ENCODE data around the gene CBX3. TPM values are rescaled to one million over a fixed set of nuclear protein-coding genes. Genes with fewer than 3 reads are reported as not detected.
"Not testable (repeated sequence)": the region's sequence is repeated elsewhere in the genome, so short reads cannot be mapped to it uniquely, and the experiment has no call there.

CBX3 gene
- total RNA-seq, 1 experiment from 2014 or later: 132 TPM

GRCh38 chr7:26171601-26172000 lies 29.9 kb upstream of the CBX3 start:
- H3K27me3 ChIP-seq (ENCODE audit: low read length): no peaks in the 10 kb centered on the region
- no TSS peak for BruUV-seq (replicated peaks)
- intact Hi-C loops (cut with micrococcal nuclease): no loop called here

GRCh38 chr7:26172048-26172447 lies 29.5 kb upstream of the CBX3 start:
- TF ChIP-seq EZH2 (IDR thresholded peaks at IDR 0.05; ENCODE audit: low read length, unreplicated experiment) (no peak), EZH2phosphoT487 (IDR thresholded peaks at IDR 0.05; ENCODE audit: borderline replicate concordance, low read length) (no peak)
- TF ChIP-seq, protein P1, sequence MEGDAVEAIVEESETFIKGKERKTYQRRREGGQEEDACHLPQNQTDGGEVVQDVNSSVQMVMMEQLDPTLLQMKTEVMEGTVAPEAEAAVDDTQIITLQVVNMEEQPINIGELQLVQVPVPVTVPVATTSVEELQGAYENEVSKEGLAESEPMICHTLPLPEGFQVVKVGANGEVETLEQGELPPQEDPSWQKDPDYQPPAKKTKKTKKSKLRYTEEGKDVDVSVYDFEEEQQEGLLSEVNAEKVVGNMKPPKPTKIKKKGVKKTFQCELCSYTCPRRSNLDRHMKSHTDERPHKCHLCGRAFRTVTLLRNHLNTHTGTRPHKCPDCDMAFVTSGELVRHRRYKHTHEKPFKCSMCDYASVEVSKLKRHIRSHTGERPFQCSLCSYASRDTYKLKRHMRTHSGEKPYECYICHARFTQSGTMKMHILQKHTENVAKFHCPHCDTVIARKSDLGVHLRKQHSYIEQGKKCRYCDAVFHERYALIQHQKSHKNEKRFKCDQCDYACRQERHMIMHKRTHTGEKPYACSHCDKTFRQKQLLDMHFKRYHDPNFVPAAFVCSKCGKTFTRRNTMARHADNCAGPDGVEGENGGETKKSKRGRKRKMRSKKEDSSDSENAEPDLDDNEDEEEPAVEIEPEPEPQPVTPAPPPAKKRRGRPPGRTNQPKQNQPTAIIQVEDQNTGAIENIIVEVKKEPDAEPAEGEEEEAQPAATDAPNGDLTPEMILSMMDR (conservative IDR thresholded peaks at IDR 0.05; ENCODE audit: low read depth, low read length): no peak
- Histone ChIP-seq H4K20me1 (ENCODE audit: low read length) (no peaks in the 10 kb centered on the region), H3K9me3 (ENCODE audit: low read length) (no peaks in the 10 kb centered on the region), H3K9me2 (replicated peaks; ENCODE audit: low read length) (no peaks in the 10 kb centered on the region), H3K4me3 (ENCODE audit: low read length) (no peak overlapping the region), H3F3A (ENCODE audit: low read length, unreplicated experiment) (no peaks in the 10 kb centered on the region), H3K79me2 (ENCODE audit: low read length) (peaks cover 57% of the 10 kb centered on the region), H2AFZ (ENCODE audit: low read length) (no peak overlapping the region), H3K9ac (ENCODE audit: low read length) (no peak overlapping the region), H3K27me3 (ENCODE audit: low read length) (no peaks in the 10 kb centered on the region), H3K27ac (ENCODE audit: low read length) (no peak overlapping the region), H3K4me1 (ENCODE audit: insufficient read depth, low read length) (peaks cover 6% of the 10 kb centered on the region), H3K4me2 (ENCODE audit: low read length) (no peak overlapping the region), H3K36me3 (ENCODE audit: low read depth, low read length) (no peaks in the 10 kb centered on the region)
- intact Hi-C loops (cut with micrococcal nuclease): no loop called here
- ChIA-PET CTCF (no interaction called here), POLR2A (ENCODE audit: unreplicated experiment) (no interaction called here)
- BruUV-seq (replicated peaks): no TSS peak
- DNase-seq (no peak), ATAC-seq (no peak)

More at GRCh38 chr7:26171601-26172000, 29.9 kb upstream of the CBX3 start:
- TF ChIP-seq EZH2phosphoT487 (IDR thresholded peaks at IDR 0.05; ENCODE audit: borderline replicate concordance, low read length) (no peak), EZH2 (IDR thresholded peaks at IDR 0.05; ENCODE audit: low read length, unreplicated experiment) (no peak)
- TF ChIP-seq, protein P1 (conservative IDR thresholded peaks at IDR 0.05; ENCODE audit: low read depth, low read length): no peak
- Histone ChIP-seq H4K20me1 (ENCODE audit: low read length) (no peaks in the 10 kb centered on the region), H3K4me3 (ENCODE audit: low read length) (no peak overlapping the region), H3F3A (ENCODE audit: low read length, unreplicated experiment) (no peaks in the 10 kb centered on the region), H3K36me3 (ENCODE audit: low read depth, low read length) (no peaks in the 10 kb centered on the region), H3K9me3 (ENCODE audit: low read length) (no peaks in the 10 kb centered on the region), H3K9ac (ENCODE audit: low read length) (no peak overlapping the region), H3K9me2 (replicated peaks; ENCODE audit: low read length) (no peaks in the 10 kb centered on the region), H3K4me1 (ENCODE audit: insufficient read depth, low read length) (peaks cover 10% of the 10 kb centered on the region), H2AFZ (ENCODE audit: low read length) (no peak overlapping the region), H3K79me2 (ENCODE audit: low read length) (peaks cover 61% of the 10 kb centered on the region), H3K27ac (ENCODE audit: low read length) (no peak overlapping the region), H3K4me2 (ENCODE audit: low read length) (no peak overlapping the region)
- ATAC-seq (no peak), DNase-seq (no peak)
- POLR2A ChIA-PET (ENCODE audit: unreplicated experiment): no interaction called here
- CTCF ChIA-PET: no interaction called here

GRCh38 chr7:26175903-26176302 lies 25.6 kb upstream of the CBX3 start:
- intact Hi-C loops (cut with micrococcal nuclease); DNase-seq; H3K36me3 ChIP-seq (ENCODE audit: low read depth, low read length); H3K4me2 ChIP-seq (ENCODE audit: low read length); H3K9me3 ChIP-seq (ENCODE audit: low read length); BruUV-seq (replicated peaks); H3K27ac ChIP-seq (ENCODE audit: low read length); H4K20me1 ChIP-seq (ENCODE audit: low read length); H3K27me3 ChIP-seq (ENCODE audit: low read length); ATAC-seq; H3K9me2 ChIP-seq (replicated peaks; ENCODE audit: low read length); H2AFZ ChIP-seq (ENCODE audit: low read length); POLR2A ChIA-PET (ENCODE audit: unreplicated experiment); H3K4me3 ChIP-seq (ENCODE audit: low read length); H3K4me1 ChIP-seq (ENCODE audit: insufficient read depth, low read length); H3K9ac ChIP-seq (ENCODE audit: low read length); CTCF ChIA-PET; H3F3A ChIP-seq (ENCODE audit: low read length, unreplicated experiment): not testable (repeated sequence)
- peaks cover 23% of the 10 kb centered on the region for H3K79me2 ChIP-seq (ENCODE audit: low read length)

DNA sequence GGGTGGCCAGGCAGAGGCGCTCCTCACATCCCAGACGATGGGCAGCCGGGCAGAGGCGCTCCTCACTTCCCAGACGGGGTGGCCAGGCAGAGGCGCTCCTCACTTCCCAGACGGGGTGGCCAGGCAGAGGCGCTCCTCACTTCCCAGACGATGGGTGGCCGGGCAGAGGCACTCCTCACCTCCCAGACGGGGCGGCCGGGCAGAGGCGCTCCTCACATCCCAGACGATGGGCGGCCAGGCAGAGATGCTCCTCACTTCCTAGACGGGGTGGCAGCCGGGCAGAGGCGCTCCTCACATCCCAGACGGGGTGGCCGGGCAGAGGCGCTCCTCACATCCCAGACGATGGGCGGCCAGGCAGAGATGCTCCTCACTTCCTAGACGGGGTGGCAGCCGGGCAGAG lies 24.8 kb upstream of the CBX3 start:
- H3K36me3 ChIP-seq (ENCODE audit: low read depth, low read length); H2AFZ ChIP-seq (ENCODE audit: low read length); intact Hi-C loops (cut with micrococcal nuclease); H3K4me2 ChIP-seq (ENCODE audit: low read length); H4K20me1 ChIP-seq (ENCODE audit: low read length); H3K9me2 ChIP-seq (replicated peaks; ENCODE audit: low read length); BruUV-seq (replicated peaks); H3K4me3 ChIP-seq (ENCODE audit: low read length); ATAC-seq; DNase-seq; CTCF ChIA-PET; H3K9ac ChIP-seq (ENCODE audit: low read length); H3K4me1 ChIP-seq (ENCODE audit: insufficient read depth, low read length); H3K9me3 ChIP-seq (ENCODE audit: low read length); H3K27ac ChIP-seq (ENCODE audit: low read length); H3F3A ChIP-seq (ENCODE audit: low read length, unreplicated experiment); H3K27me3 ChIP-seq (ENCODE audit: low read length); POLR2A ChIA-PET (ENCODE audit: unreplicated experiment): not testable (repeated sequence)
- peaks cover 19% of the 10 kb centered on the region for H3K79me2 ChIP-seq (ENCODE audit: low read length)

DNA sequence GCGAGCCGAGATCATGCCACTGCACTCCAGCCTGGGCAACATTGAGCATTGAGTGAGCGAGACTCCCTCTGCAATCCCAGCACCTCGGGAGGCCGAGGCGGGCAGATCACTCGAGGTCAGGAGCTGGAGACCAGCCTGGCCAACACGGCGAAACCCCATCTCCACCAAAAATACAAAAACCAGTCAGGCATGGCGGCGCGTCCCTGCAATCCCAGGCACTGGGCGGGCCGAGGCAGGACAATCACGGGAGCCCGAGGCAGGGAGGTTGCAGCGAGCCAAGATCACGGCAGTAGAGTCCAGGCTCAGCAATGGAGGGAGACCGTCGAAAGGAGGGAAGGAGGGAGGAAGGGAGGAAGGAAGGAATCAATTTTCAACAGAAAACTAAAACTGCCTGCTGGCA lies 24.3 kb upstream of the CBX3 start:
- BruUV-seq (replicated peaks); ATAC-seq; H4K20me1 ChIP-seq (ENCODE audit: low read length); H3K9ac ChIP-seq (ENCODE audit: low read length); H3K4me3 ChIP-seq (ENCODE audit: low read length); intact Hi-C loops (cut with micrococcal nuclease); H3K27ac ChIP-seq (ENCODE audit: low read length); H3K9me2 ChIP-seq (replicated peaks; ENCODE audit: low read length); H3K9me3 ChIP-seq (ENCODE audit: low read length); H3K36me3 ChIP-seq (ENCODE audit: low read depth, low read length); POLR2A ChIA-PET (ENCODE audit: unreplicated experiment); H3K27me3 ChIP-seq (ENCODE audit: low read length); H3K4me2 ChIP-seq (ENCODE audit: low read length); DNase-seq; H2AFZ ChIP-seq (ENCODE audit: low read length); H3K4me1 ChIP-seq (ENCODE audit: insufficient read depth, low read length); H3F3A ChIP-seq (ENCODE audit: low read length, unreplicated experiment); CTCF ChIA-PET: not testable (repeated sequence)
- peaks cover 17% of the 10 kb centered on the region for H3K79me2 ChIP-seq (ENCODE audit: low read length)

Data from PC-3 (cell line).